Measurements from ENCODE around the gene PAPPA2. TPM values are rescaled to one million over a fixed set of nuclear protein-coding genes. Genes with fewer than 3 reads are reported as not detected.
"Not testable (repeated sequence)": the region's sequence is repeated elsewhere in the genome, so short reads cannot be mapped to it uniquely, and the experiment has no call there.

The PAPPA2 gene
- total RNA-seq, 1 donor from 2014 or later: 0.41 TPM

GRCh38 chr1:176744142-176744541 lies 281.2 kb downstream of the PAPPA2 start:
- intact Hi-C loops (cut with micrococcal nuclease): no loop called here
- TF ChIP-seq CTCF (IDR thresholded peaks at IDR 0.05; ENCODE audit: borderline replicate concordance): no peak
- no peak for DNase-seq
- Histone ChIP-seq H3K27ac (replicated peaks) (no peak overlapping the region), H3K4me3 (no peak overlapping the region), H3K27me3 (ENCODE audit: low read depth) (no peaks in the 10 kb centered on the region), H3K4me1 (peaks cover 17% of the 10 kb centered on the region), H3K36me3 (no peaks in the 10 kb centered on the region), H3K9me3 (replicated peaks) (peaks cover 14% of the 10 kb centered on the region)

GRCh38 chr1:176745945-176746344 lies 283.0 kb downstream of the PAPPA2 start:
- no peak overlapping the region for H3K27ac ChIP-seq (replicated peaks)
- H3K4me1 ChIP-seq: peaks cover 17% of the 10 kb centered on the region
- H3K9me3 ChIP-seq (replicated peaks): peaks cover 14% of the 10 kb centered on the region
- no peaks in the 10 kb centered on the region for H3K27me3 ChIP-seq (ENCODE audit: low read depth)
- DNase-seq: no peak
- H3K4me3 ChIP-seq: no peak overlapping the region
- no peaks in the 10 kb centered on the region for H3K36me3 ChIP-seq
- intact Hi-C loops (cut with micrococcal nuclease): no loop called here
- TF ChIP-seq CTCF (IDR thresholded peaks at IDR 0.05; ENCODE audit: borderline replicate concordance): peak; percentile 12

- H3K27me3 ChIP-seq (ENCODE audit: low read depth): no peaks in the 10 kb centered on the region
- H3K27ac ChIP-seq (replicated peaks): no peak overlapping the region
- no peak for DNase-seq
- H3K9me3 ChIP-seq (replicated peaks): peaks cover 8% of the 10 kb centered on the region
- H3K4me3 ChIP-seq: no peak overlapping the region
- H3K36me3 ChIP-seq: no peaks in the 10 kb centered on the region
- H3K4me1 ChIP-seq: no peaks in the 10 kb centered on the region
- intact Hi-C loops (cut with micrococcal nuclease): no loop called here
- no peak for TF ChIP-seq CTCF (IDR thresholded peaks at IDR 0.05; ENCODE audit: borderline replicate concordance)
Observed at GRCh38 chr1:176752505-176752904, 289.5 kb downstream of the PAPPA2 start.

- Histone ChIP-seq H3K27ac (replicated peaks) (no peak overlapping the region), H3K4me3 (no peak overlapping the region), H3K4me1 (no peaks in the 10 kb centered on the region), H3K9me3 (replicated peaks) (no peaks in the 10 kb centered on the region), H3K27me3 (ENCODE audit: low read depth) (no peaks in the 10 kb centered on the region), H3K36me3 (no peaks in the 10 kb centered on the region)
- DNase-seq: no peak
- no peak for TF ChIP-seq CTCF (IDR thresholded peaks at IDR 0.05; ENCODE audit: borderline replicate concordance)
- intact Hi-C loops (cut with micrococcal nuclease): no loop called here
Observed at GRCh38 chr1:176754676-176755075, 291.7 kb downstream of the PAPPA2 start.

- DNase-seq; H3K9me3 ChIP-seq (replicated peaks); intact Hi-C loops (cut with micrococcal nuclease); H3K27ac ChIP-seq (replicated peaks); H3K4me1 ChIP-seq; H3K27me3 ChIP-seq (ENCODE audit: low read depth); H3K4me3 ChIP-seq; H3K36me3 ChIP-seq: not testable (repeated sequence)
Observed at GRCh38 chr1:176756817-176757216, 293.8 kb downstream of the PAPPA2 start.

GRCh38 chr1:176765608-176766007 lies 302.6 kb downstream of the PAPPA2 start:
- Histone ChIP-seq H3K4me3 (no peak overlapping the region), H3K27ac (replicated peaks) (no peak overlapping the region), H3K36me3 (no peaks in the 10 kb centered on the region), H3K9me3 (replicated peaks) (no peaks in the 10 kb centered on the region), H3K27me3 (ENCODE audit: low read depth) (no peaks in the 10 kb centered on the region), H3K4me1 (no peaks in the 10 kb centered on the region)
- intact Hi-C loops (cut with micrococcal nuclease): no loop called here
- no peak for DNase-seq
- TF ChIP-seq CTCF (IDR thresholded peaks at IDR 0.05; ENCODE audit: borderline replicate concordance): no peak

Measured in left ventricle myocardium inferior (tissue), 1 donor.